GM12864 (cell line): ENCODE results near the gene PSMD2.
A peak's percentile ranks its signal among the peaks of the same experiment; 100 is the strongest.

Experiments used
- DNase-seq: peaks from one replicate; pipeline ENCODE4 v3.0.0-alpha.2; 2011; ENCODE audit warnings: low read depth
- H3K4me3 ChIP-seq: 2 replicates; pipeline ENCODE4 v1.5.1; 2011; ENCODE audit warnings: mild to moderate bottlenecking, low read depth, low read length, control low read depth
- CTCF ChIP-seq: IDR thresholded peaks from 2 replicates; pipeline ENCODE4 v1.5.1; 2011; ENCODE audit warnings: low read depth, mild to moderate bottlenecking, moderate library complexity, low read length, control low read depth, inconsistent platforms; ENCODE audit errors: missing control alignments

PSMD2 gene

GRCh38 chr3:184299488-184300377 lies 692 bp downstream of the PSMD2 start:
- DNase-seq: no peak
- peak overlapping the region; percentile 89 for H3K4me3 ChIP-seq
- no peak for TF ChIP-seq CTCF

GRCh38 chr3:184300378-184300720 lies 1.3 kb downstream of the PSMD2 start:
- H3K4me3 ChIP-seq: peak overlapping the region; percentile 89
- no peak for TF ChIP-seq CTCF
- no peak for DNase-seq

GRCh38 chr3:184305577-184305976 lies 6.5 kb downstream of the PSMD2 start:
- no peak for DNase-seq
- H3K4me3 ChIP-seq: no peak overlapping the region
- peak; percentile 16 for TF ChIP-seq CTCF

GRCh38 chr3:184306341-184306972 lies 7.4 kb downstream of the PSMD2 start:
- no peak for TF ChIP-seq CTCF
- H3K4me3 ChIP-seq: no peak overlapping the region
- no peak for DNase-seq

- no peak overlapping the region for H3K4me3 ChIP-seq
- DNase-seq: no peak
- TF ChIP-seq CTCF: no peak
Measured at GRCh38 chr3:184307915-184308314, 8.9 kb downstream of the PSMD2 start.

GRCh38 chr3:184308744-184309143 lies 9.7 kb downstream of the PSMD2 start:
- no peak for TF ChIP-seq CTCF
- H3K4me3 ChIP-seq: no peak overlapping the region
- DNase-seq: no peak
